Pancreas (tissue), 10 donors: ENCODE data around the gene YTHDC2. TPM values are rescaled to one million over a fixed set of nuclear protein-coding genes. Genes with fewer than 3 reads are reported as not detected.

ENCODE experiments used
- ATAC-seq, 4 donors: fragments of 200-7000 bp; cut with Tn5 transposase; one replicate each; pipeline versions ENCODE4 v1.8.0 to v1.9.1; 2020; ENCODE audit warnings: mild to moderate bottlenecking in 4 of 4, moderate library complexity in 4 of 4
- DNase-seq, 6 donors: peaks; one replicate each; pipeline ENCODE4 v3.0.0-alpha.2; 2020
- FAIRE-seq: peaks from 2 replicates; lab custom pipeline; 2012; peaks lifted over from hg19 to GRCh38; lab: Jason Lieb, UNC
- H3K27ac ChIP-seq, 4 donors: fragments of 200-600 bp; sonication (generic); 1 replicate in 3 of 4; 2 replicates in 1 of 4; pipeline versions ENCODE4 v1.5.0 to v1.8.0; 2020
- H3K27me3 ChIP-seq, 4 donors: fragments of 200-600 bp; one replicate each; pipeline ENCODE4 v1.8.0; 2021
- H3K36me3 ChIP-seq, 3 donors: fragments of 200-600 bp; sonication (generic) in 1 of 3; one replicate each; pipeline versions ENCODE4 v1.5.0 to v1.8.0; 2020 to 2021
- H3K4me1 ChIP-seq, 3 donors: fragments of 200-600 bp; one replicate each; pipeline ENCODE4 v1.8.0; 2021
- H3K4me3 ChIP-seq, 4 donors: fragments of 200-600 bp; sonication (generic) in 2 of 4; one replicate each; pipeline versions ENCODE4 v1.5.0 to v1.8.0; 2020 to 2021
- H3K9me3 ChIP-seq, 4 donors: fragments of 200-600 bp; one replicate each; pipeline ENCODE4 v1.8.0; 2021
- WGBS, 2 donors: extraction: QIAGEN DNeasy Blood & Tissue Kit; methylation state at CpG; one replicate each; pipeline ENCODE4 v1.1.7; 2013; 5-methylcytosine and 5-hydroxymethylcytosine counted together
- intact Hi-C, 3 donors: fragments of 100-400 bp; cut with DNase I; formaldehyde crosslinking; loops; one replicate each; pipeline versions ENCODE4 v1.11.1 to v1.14.2; 2022
- polyA plus RNA-seq, 2 donors: library from polyadenylated mRNA; stranded (reverse); fragments of 200-250 nt; gene quantifications; one replicate each; pipeline ENCODE4 v1.2.3, GENCODE V29; 2013
- total RNA-seq, 6 donors: library from RNA; stranded (reverse); fragmentation: NEBNext Ultra II Directional in 4 of 6; extraction: Animal tissue kit (Norgen Biotek cat#: 25700) in 4 of 6; gene quantifications; one replicate each; pipeline versions ENCODE4 v1.2.1 to v1.2.4, GENCODE V29; 2021 to 2023
- TF ChIP-seq, protein P1 (sequence below), 4 donors: fragments of 200-600 bp; sonication (generic) in 3 of 4; IDR thresholded peaks; one replicate each; pipeline versions ENCODE4 v1.5.0 to v1.8.0; 2021; ENCODE audit warnings: antibody characterized with exemption in 4 of 4
- donor health status: healthy with polysubstance abuse.
- donor health status: DM: no; HTN: no; CAD: no; lungs with moderate emphysema.
- donor health status: DM: no; HTN: no; CAD: no.
- donor health status: control.
- donor health status: control.
- donor health status: Bipolar disorder and iron deficiency.
- donor health status: DM: yes; HTN: yes; CAD: no.
- donor health status: DM: no; HTN: no; CAD: no.
- donor health status: DM: no; HTN: no; CAD: no.
- donor health status: DM: yes; HTN: yes; CAD: no.

Gene YTHDC2
- total and polyA plus RNA-seq, 8 donors = 5.7 to 13.7 (median 9.7) TPM

DNA sequence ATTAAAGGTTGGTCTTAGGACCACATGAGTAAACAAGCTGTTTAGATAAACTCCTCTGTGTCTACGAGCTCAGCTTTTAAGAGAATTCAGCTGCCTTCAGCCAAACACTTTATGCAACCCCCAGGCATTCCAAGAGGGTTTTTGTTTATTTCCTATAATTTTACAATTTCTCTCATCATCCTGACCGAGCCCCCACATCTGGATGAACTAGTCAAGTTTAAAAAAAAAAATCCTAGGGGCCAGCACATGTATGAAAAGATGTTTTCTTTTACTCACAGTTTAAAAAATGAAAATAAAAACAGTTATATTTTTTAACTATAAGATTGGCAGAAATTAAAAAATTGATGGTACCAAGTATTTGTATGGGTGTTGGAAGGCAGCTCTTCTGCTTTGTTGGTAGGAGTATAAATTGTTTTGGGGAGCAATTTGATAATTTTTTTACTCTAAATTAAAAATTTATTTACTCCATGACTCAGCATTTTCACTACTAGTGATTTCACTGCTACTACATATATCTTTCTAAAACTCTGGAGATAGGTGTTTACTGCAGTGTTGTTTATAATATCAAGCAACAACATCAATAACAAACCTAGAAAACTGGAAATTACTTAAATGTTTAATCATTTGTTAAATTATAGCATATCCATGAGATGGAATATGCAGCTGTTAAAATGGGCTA lies 18.1 kb downstream of the YTHDC2 start:
- Histone ChIP-seq H3K27ac (no peak overlapping the region), H3K9me3 (no peaks in the 10 kb centered on the region), H3K4me1 (no peaks in the 10 kb centered on the region), H3K36me3 (peaks cover 0 to 4% (median 0%) of the 10 kb centered on the region in 3 donors), H3K4me3 (no peak overlapping the region), H3K27me3 (no peaks in the 10 kb centered on the region)
- FAIRE-seq = no peak
- ATAC-seq = no peak
- WGBS, 2 donors = 97 to 100% methylated on average over 2 of the region's 2 CpGs
- intact Hi-C loops = no loop called here
- DNase-seq = no peak
- TF ChIP-seq, protein P1, sequence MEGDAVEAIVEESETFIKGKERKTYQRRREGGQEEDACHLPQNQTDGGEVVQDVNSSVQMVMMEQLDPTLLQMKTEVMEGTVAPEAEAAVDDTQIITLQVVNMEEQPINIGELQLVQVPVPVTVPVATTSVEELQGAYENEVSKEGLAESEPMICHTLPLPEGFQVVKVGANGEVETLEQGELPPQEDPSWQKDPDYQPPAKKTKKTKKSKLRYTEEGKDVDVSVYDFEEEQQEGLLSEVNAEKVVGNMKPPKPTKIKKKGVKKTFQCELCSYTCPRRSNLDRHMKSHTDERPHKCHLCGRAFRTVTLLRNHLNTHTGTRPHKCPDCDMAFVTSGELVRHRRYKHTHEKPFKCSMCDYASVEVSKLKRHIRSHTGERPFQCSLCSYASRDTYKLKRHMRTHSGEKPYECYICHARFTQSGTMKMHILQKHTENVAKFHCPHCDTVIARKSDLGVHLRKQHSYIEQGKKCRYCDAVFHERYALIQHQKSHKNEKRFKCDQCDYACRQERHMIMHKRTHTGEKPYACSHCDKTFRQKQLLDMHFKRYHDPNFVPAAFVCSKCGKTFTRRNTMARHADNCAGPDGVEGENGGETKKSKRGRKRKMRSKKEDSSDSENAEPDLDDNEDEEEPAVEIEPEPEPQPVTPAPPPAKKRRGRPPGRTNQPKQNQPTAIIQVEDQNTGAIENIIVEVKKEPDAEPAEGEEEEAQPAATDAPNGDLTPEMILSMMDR (IDR thresholded peaks at IDR 0.05) = no peak

DNA sequence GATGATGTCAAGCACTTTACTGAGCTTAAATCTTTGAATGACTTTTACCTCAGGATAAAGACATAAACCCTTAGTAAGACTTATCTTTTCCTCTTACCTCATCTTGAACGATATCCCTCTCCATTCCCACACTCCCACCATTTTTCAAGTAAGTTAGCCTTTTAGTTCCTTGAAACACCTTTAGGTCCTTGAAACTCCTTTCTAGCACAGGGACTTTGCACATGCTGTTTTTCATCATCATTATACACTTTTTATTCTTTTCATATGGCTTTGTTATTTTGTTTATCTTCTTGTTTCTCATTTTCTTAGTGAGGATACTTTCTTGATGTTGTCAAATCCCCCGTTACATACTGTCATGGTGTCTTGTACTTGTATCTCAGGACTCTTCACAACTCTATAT lies 24.8 kb downstream of the YTHDC2 start:
- Histone ChIP-seq H3K27ac (no peak overlapping the region), H3K36me3 (peaks cover 0 to 12% (median 0%) of the 10 kb centered on the region in 3 donors), H3K27me3 (no peaks in the 10 kb centered on the region), H3K4me1 (no peaks in the 10 kb centered on the region), H3K4me3 (no peak overlapping the region), H3K9me3 (no peaks in the 10 kb centered on the region)
- TF ChIP-seq, protein P1 (IDR thresholded peaks at IDR 0.05) = no peak
- no peak for DNase-seq
- intact Hi-C loops = no loop called here
- FAIRE-seq = no peak
- no peak for ATAC-seq
- WGBS, 2 donors = 94 to 98% methylated on average over 2 of the region's 2 CpGs

DNA sequence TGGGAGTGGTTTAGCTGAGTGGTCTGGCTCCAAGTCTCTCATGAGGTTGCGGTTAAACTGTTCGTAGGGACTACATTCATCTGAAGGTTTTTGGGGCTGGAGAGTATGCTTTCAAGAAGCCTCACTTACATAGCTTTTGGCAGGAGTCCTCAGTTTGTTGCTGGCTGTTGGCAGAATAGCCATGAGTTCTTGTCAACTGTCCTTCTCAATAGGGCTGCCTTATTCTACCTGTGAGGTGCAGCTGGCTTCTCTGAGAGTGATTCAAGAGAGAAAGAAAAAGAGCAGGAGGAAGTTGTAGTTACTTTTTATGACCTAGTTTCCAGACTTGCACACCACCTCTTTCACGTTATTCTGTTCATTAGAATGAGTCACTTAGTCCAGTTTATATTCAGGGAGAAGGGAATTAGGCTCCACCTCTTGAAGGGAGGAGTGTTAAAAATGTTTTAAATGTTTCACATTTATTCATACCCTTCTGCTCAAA lies 33.2 kb downstream of the YTHDC2 start:
- DNase-seq (no peak), ATAC-seq (peak in 2 of 4 donors; percentile 23 to 56), FAIRE-seq (no peak)
- H3K4me3 ChIP-seq = no peak overlapping the region
- TF ChIP-seq, protein P1 (IDR thresholded peaks at IDR 0.05) = no peak
- no peak overlapping the region for H3K27ac ChIP-seq
- 86% methylated on average over 3 of the region's 3 CpGs for WGBS, 2 donors
- H3K9me3 ChIP-seq = no peaks in the 10 kb centered on the region
- H3K4me1 ChIP-seq = no peaks in the 10 kb centered on the region
- peaks cover 0 to 11% (median 0%) of the 10 kb centered on the region in 3 donors for H3K36me3 ChIP-seq
- intact Hi-C loops = no loop called here
- H3K27me3 ChIP-seq = no peaks in the 10 kb centered on the region

DNA sequence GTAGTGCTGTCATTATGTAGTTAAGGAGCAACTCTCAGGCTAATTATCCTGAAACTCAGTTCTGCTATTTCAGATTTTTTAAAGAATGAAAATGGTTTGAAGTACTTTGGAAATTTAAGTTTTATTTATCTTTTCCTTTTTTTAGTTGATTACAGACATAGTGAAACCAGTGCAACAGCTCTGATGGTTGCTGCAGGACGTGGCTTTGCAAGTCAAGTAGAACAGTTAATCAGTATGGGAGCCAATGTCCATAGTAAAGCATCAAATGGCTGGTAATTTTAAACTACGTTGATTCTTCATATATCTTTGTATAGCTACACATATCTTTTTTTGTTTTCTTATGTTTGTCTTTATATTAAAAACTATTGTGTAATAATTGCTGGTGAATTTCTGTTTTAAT lies 34.9 kb downstream of the YTHDC2 start:
- TF ChIP-seq, protein P1 (IDR thresholded peaks at IDR 0.05) = no peak
- H3K27me3 ChIP-seq = no peaks in the 10 kb centered on the region
- H3K4me3 ChIP-seq = no peak overlapping the region
- H3K27ac ChIP-seq = no peak overlapping the region
- intact Hi-C loops = no loop called here
- no peak for ATAC-seq
- H3K36me3 ChIP-seq = peaks cover 0 to 18% (median 3%) of the 10 kb centered on the region in 3 donors
- no peaks in the 10 kb centered on the region for H3K9me3 ChIP-seq
- no peaks in the 10 kb centered on the region for H3K4me1 ChIP-seq
- WGBS, 2 donors = 73 to 98% methylated on average over 2 of the region's 2 CpGs
- no peak for DNase-seq
- no peak for FAIRE-seq

DNA sequence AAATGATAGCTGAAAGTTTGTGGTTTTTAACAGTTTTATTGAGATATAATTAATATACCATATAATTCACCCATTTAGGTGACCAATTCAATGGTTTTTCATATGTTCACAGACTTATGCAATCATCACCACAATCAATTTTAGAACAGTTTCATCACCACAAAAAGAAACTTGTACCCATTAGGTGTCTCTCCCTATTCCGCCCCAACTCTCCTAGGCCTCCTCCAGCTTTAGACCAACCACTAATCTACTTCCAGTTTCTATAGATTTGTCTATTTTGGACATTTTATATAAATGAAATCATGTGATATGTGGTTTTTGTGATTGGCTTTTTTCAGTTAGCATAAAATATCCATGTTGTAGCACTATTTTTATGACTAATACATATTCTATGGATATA lies 38.6 kb downstream of the YTHDC2 start:
- ATAC-seq = no peak

More for the DNA sequence above, 38.6 kb downstream of the YTHDC2 start:
- TF ChIP-seq, protein P1 (IDR thresholded peaks at IDR 0.05) = no peak
- Histone ChIP-seq H3K4me1 (peaks cover 0 to 4% (median 0%) of the 10 kb centered on the region in 3 donors), H3K27ac (no peak overlapping the region), H3K9me3 (no peaks in the 10 kb centered on the region), H3K27me3 (no peaks in the 10 kb centered on the region), H3K4me3 (no peak overlapping the region), H3K36me3 (peaks cover 0 to 23% (median 9%) of the 10 kb centered on the region in 3 donors)
- no peak for FAIRE-seq
- 100% methylated on average over 1 of the region's 1 CpG for WGBS, 2 donors
- DNase-seq = no peak
- intact Hi-C loops = no loop called here
